GM19099 (cell line): ENCODE data around the gene C1QTNF2.

ENCODE experiments used
- POLR2A ChIP-seq: IDR thresholded peaks from 3 replicates; pipeline ENCODE4 v1.6.1; 2011; ENCODE audit warnings: low read depth; ENCODE audit not compliant: insufficient read length; ENCODE audit errors: extremely low read depth

Gene C1QTNF2

GRCh38 chr5:160333721-160334120 lies 36.7 kb downstream of the C1QTNF2 start:
- TF ChIP-seq POLR2A: no peak

GRCh38 chr5:160330212-160330611 lies 40.2 kb downstream of the C1QTNF2 start:
- TF ChIP-seq POLR2A: no peak

- no peak for TF ChIP-seq POLR2A
These were observed 42.6 kb downstream of the C1QTNF2 start for GRCh38 chr5:160327818-160328217.

GRCh38 chr5:160326981-160327380 lies 43.4 kb downstream of the C1QTNF2 start:
- no peak for TF ChIP-seq POLR2A

GRCh38 chr5:160325716-160326115 lies 44.7 kb downstream of the C1QTNF2 start:
- no peak for TF ChIP-seq POLR2A

GRCh38 chr5:160324886-160325285 lies 45.5 kb downstream of the C1QTNF2 start:
- no peak for TF ChIP-seq POLR2A

GRCh38 chr5:160318409-160318808 lies 52.0 kb downstream of the C1QTNF2 start:
- no peak for TF ChIP-seq POLR2A

- no peak for TF ChIP-seq POLR2A
These were observed 53.0 kb downstream of the C1QTNF2 start for GRCh38 chr5:160317434-160317833.

GRCh38 chr5:160315968-160316367 lies 54.5 kb downstream of the C1QTNF2 start:
- TF ChIP-seq POLR2A: no peak

- TF ChIP-seq POLR2A: no peak
These were observed 57.3 kb downstream of the C1QTNF2 start for GRCh38 chr5:160312960-160313727.

GRCh38 chr5:160312134-160312959 lies 58.1 kb downstream of the C1QTNF2 start, which contains the start of gene CCNJL:
Gene CCNJL, minus strand, starts transcription at chr5:160312564. Its CDS starts 641 bp downstream, at chr5:160311923.
- TF ChIP-seq POLR2A: no peak

GRCh38 chr5:160311491-160312133 lies 58.8 kb downstream of the C1QTNF2 start:
- no peak for TF ChIP-seq POLR2A

GRCh38 chr5:160310552-160311295 lies 59.7 kb downstream of the C1QTNF2 start:
- TF ChIP-seq POLR2A: no peak

GRCh38 chr5:160310140-160310539 lies 60.3 kb downstream of the C1QTNF2 start:
- no peak for TF ChIP-seq POLR2A

- no peak for TF ChIP-seq POLR2A
These were observed 63.7 kb downstream of the C1QTNF2 start for GRCh38 chr5:160306696-160307095.
